HUES6 (cell line): ENCODE results near the gene GNLY.
"Not testable (repeated sequence)": the region's sequence is repeated elsewhere in the genome, so short reads cannot be mapped to it uniquely, and the experiment has no call there.

Source experiments
- H3K27ac ChIP-seq: 2 replicates; pipeline ENCODE4 v1.7.0; 2013; ENCODE audit warnings: low read depth, mild to moderate bottlenecking, low read length, inconsistent platforms
- H3K27me3 ChIP-seq: 2 replicates; pipeline ENCODE4 v1.6.1; 2013; ENCODE audit warnings: low read length; ENCODE audit not compliant: control insufficient read depth, insufficient read depth
- H3K36me3 ChIP-seq: 2 replicates; pipeline ENCODE4 v1.6.1; 2013; ENCODE audit warnings: low read length; ENCODE audit not compliant: control insufficient read depth, insufficient read depth
- H3K4me1 ChIP-seq: 2 replicates; pipeline ENCODE4 v1.6.1; 2013; ENCODE audit warnings: low read length; ENCODE audit not compliant: control insufficient read depth, insufficient read depth
- H3K4me3 ChIP-seq: 2 replicates; pipeline ENCODE4 v1.5.1; 2013; ENCODE audit warnings: low read depth, low read length
- H3K9ac ChIP-seq: one replicate; pipeline ENCODE4 v1.6.1; 2013; ENCODE audit warnings: mild to moderate bottlenecking, low read length
- H3K9me3 ChIP-seq: 2 replicates; pipeline ENCODE4 v1.6.1; 2013; ENCODE audit warnings: low read depth, low read length; ENCODE audit not compliant: control insufficient read depth, insufficient read depth

The GNLY gene

GRCh38 chr2:85655961-85656417, 38.2 kb upstream of the GNLY start:
- H3K9ac ChIP-seq: no peak overlapping the region

GRCh38 chr2:85656468-85656867, 37.7 kb upstream of the GNLY start:
- peaks cover 32% of the 10 kb centered on the region for H3K36me3 ChIP-seq
- H3K4me3 ChIP-seq: no peak overlapping the region
- no peak overlapping the region for H3K9ac ChIP-seq
- no peaks in the 10 kb centered on the region for H3K27me3 ChIP-seq
- no peaks in the 10 kb centered on the region for H3K9me3 ChIP-seq
- H3K27ac ChIP-seq: no peak overlapping the region
- 0 out of 2 replicates have a peak, but pooled peaks cover 2% of the 10 kb centered on the region for H3K4me1 ChIP-seq

More at GRCh38 chr2:85655961-85656417, 38.2 kb upstream of the GNLY start:
- Histone ChIP-seq H3K4me3 (no peak overlapping the region), H3K27ac (no peak overlapping the region), H3K9me3 (no peaks in the 10 kb centered on the region), H3K27me3 (no peaks in the 10 kb centered on the region), H3K36me3 (peaks cover 36% of the 10 kb centered on the region), H3K4me1 (0 out of 2 replicates have a peak, but pooled peaks cover 2% of the 10 kb centered on the region)

- not testable (repeated sequence) for H3K4me1 ChIP-seq, H3K27ac ChIP-seq, H3K27me3 ChIP-seq, H3K4me3 ChIP-seq, H3K9ac ChIP-seq, H3K9me3 ChIP-seq
- peaks cover 25% of the 10 kb centered on the region for H3K36me3 ChIP-seq
Observed at GRCh38 chr2:85657399-85657798, 36.8 kb upstream of the GNLY start.

GRCh38 chr2:85659324-85659981, 34.7 kb upstream of the GNLY start:
- H3K4me3 ChIP-seq: no peak overlapping the region
- H3K36me3 ChIP-seq: peaks cover 14% of the 10 kb centered on the region
- no peak overlapping the region for H3K27ac ChIP-seq
- H3K9me3 ChIP-seq: no peaks in the 10 kb centered on the region
- H3K9ac ChIP-seq: no peak overlapping the region
- peaks cover 7% of the 10 kb centered on the region; the same call in 1 of the 2 replicates for H3K4me1 ChIP-seq
- no peaks in the 10 kb centered on the region for H3K27me3 ChIP-seq

GRCh38 chr2:85660301-85660700, 33.9 kb upstream of the GNLY start:
- H3K4me3 ChIP-seq, H3K27ac ChIP-seq, H3K9ac ChIP-seq, H3K4me1 ChIP-seq, H3K27me3 ChIP-seq, H3K9me3 ChIP-seq: not testable (repeated sequence)
- H3K36me3 ChIP-seq: peaks cover 14% of the 10 kb centered on the region

GRCh38 chr2:85660725-85661124, 33.4 kb upstream of the GNLY start:
- Histone ChIP-seq H3K4me1 (peaks cover 7% of the 10 kb centered on the region; the same call in 1 of the 2 replicates), H3K9ac (no peak overlapping the region), H3K27ac (no peak overlapping the region), H3K4me3 (no peak overlapping the region), H3K27me3 (no peaks in the 10 kb centered on the region), H3K9me3 (no peaks in the 10 kb centered on the region), H3K36me3 (peaks cover 14% of the 10 kb centered on the region)

- Histone ChIP-seq H3K27ac (no peak overlapping the region), H3K9ac (no peak overlapping the region), H3K27me3 (no peaks in the 10 kb centered on the region), H3K9me3 (no peaks in the 10 kb centered on the region), H3K36me3 (peaks cover 8% of the 10 kb centered on the region), H3K4me3 (no peak overlapping the region), H3K4me1 (peaks cover 7% of the 10 kb centered on the region; the same call in 1 of the 2 replicates)
Observed at GRCh38 chr2:85661139-85661858, 32.9 kb upstream of the GNLY start.

- H3K27ac ChIP-seq: no peak overlapping the region
- H3K9me3 ChIP-seq: no peaks in the 10 kb centered on the region
- H3K9ac ChIP-seq: no peak overlapping the region
- H3K4me1 ChIP-seq: peaks cover 7% of the 10 kb centered on the region; the same call in 1 of the 2 replicates
- H3K27me3 ChIP-seq: no peaks in the 10 kb centered on the region
- no peak overlapping the region for H3K4me3 ChIP-seq
- peaks cover 5% of the 10 kb centered on the region; the same call in 1 of the 2 replicates for H3K36me3 ChIP-seq
Observed at GRCh38 chr2:85662899-85663593, 31.1 kb upstream of the GNLY start.

- H3K9me3 ChIP-seq: no peaks in the 10 kb centered on the region
- peaks cover 7% of the 10 kb centered on the region; the same call in 1 of the 2 replicates for H3K4me1 ChIP-seq
- no peak overlapping the region for H3K9ac ChIP-seq
- H3K27ac ChIP-seq: no peak overlapping the region
- peaks cover 5% of the 10 kb centered on the region; the same call in 1 of the 2 replicates for H3K36me3 ChIP-seq
- H3K4me3 ChIP-seq: no peak overlapping the region
- no peaks in the 10 kb centered on the region for H3K27me3 ChIP-seq
Observed at GRCh38 chr2:85663594-85664565, 30.3 kb upstream of the GNLY start.

- no peaks in the 10 kb centered on the region for H3K27me3 ChIP-seq
- no peaks in the 10 kb centered on the region for H3K9me3 ChIP-seq
- no peak overlapping the region for H3K9ac ChIP-seq
- no peak overlapping the region for H3K27ac ChIP-seq
- peaks cover 7% of the 10 kb centered on the region; the same call in 1 of the 2 replicates for H3K4me1 ChIP-seq
- H3K36me3 ChIP-seq: no peaks in the 10 kb centered on the region
- no peak overlapping the region for H3K4me3 ChIP-seq
Observed at GRCh38 chr2:85665264-85665937, 28.8 kb upstream of the GNLY start.
